IMR-90 (cell line): ENCODE data around the gene TBC1D23. TPM values are rescaled to one million over a fixed set of nuclear protein-coding genes. Genes with fewer than 3 reads are reported as not detected.

Experiments
- ATAC-seq: fragments of 200-7000 bp; cut with Tn5 transposase; 2 replicates; pipeline ENCODE4 v1.9.1; 2020; ENCODE audit warnings: low read depth, mild to moderate bottlenecking, moderate library complexity
- BruUV-seq: library from RNA; stranded (reverse); fragments of 400-500 nt; replicated peaks from 2 replicates; lab custom pipeline; 2021; lab: Mats Ljungman, UMichigan
- CTCF ChIA-PET: fragments of 300-600 bp; formaldehyde crosslinking; extraction: SDS; loops from one replicate; lab custom pipeline; 2021; ENCODE audit warnings: antibody characterized with exemption; lab: Yijun Ruan, JAX
- POLR2A ChIA-PET: fragments of 300-600 bp; sonication (Branson Sonifier 250); formaldehyde crosslinking; loops from one replicate; lab custom pipeline; 2022; ENCODE audit warnings: antibody characterized with exemption; ENCODE audit not compliant: unreplicated experiment; lab: Charles Lee
- DNase-seq: peaks from one replicate; pipeline ENCODE4 v3.0.0; 2013
- H2AFZ ChIP-seq: replicated peaks from 2 replicates; pipeline ENCODE3; 2013; ENCODE audit warnings: low read length, mild to moderate bottlenecking; ENCODE audit not compliant: poor library complexity
- H2AK5ac ChIP-seq: 2 replicates; pipeline ENCODE4 v1.6.1; 2013; ENCODE audit warnings: low read depth, low read length, inconsistent platforms
- H2AK9ac ChIP-seq: replicated peaks from 2 replicates; pipeline ENCODE3; 2013; ENCODE audit warnings: mild to moderate bottlenecking, low read depth, low read length, moderate library complexity; ENCODE audit not compliant: poor library complexity
- H2BK120ac ChIP-seq: 2 replicates; pipeline ENCODE4 v1.6.1; 2013; ENCODE audit warnings: low read depth, low read length, inconsistent platforms
- H2BK15ac ChIP-seq: 3 replicates; pipeline ENCODE4 v1.6.1; 2013; ENCODE audit warnings: low read depth, low read length, inconsistent platforms
- H2BK20ac ChIP-seq: 2 replicates; pipeline ENCODE4 v1.6.1; 2013; ENCODE audit warnings: low read depth, mild to moderate bottlenecking, inconsistent platforms, low read length, moderate library complexity
- H2BK5ac ChIP-seq: 2 replicates; pipeline ENCODE4 v1.6.1; 2013; ENCODE audit warnings: mild to moderate bottlenecking, low read depth, low read length, inconsistent platforms; ENCODE audit not compliant: poor library complexity, severe bottlenecking
- H3K14ac ChIP-seq: replicated peaks from 2 replicates; pipeline ENCODE4 v1.6.1; 2013; ENCODE audit warnings: low read depth, low read length, inconsistent platforms
- H3K18ac ChIP-seq: 2 replicates; pipeline ENCODE4 v1.6.1; 2013; ENCODE audit warnings: low read depth, low read length, control low read depth
- H3K23ac ChIP-seq: 2 replicates; pipeline ENCODE4 v1.6.1; 2013; ENCODE audit warnings: low read depth, low read length, inconsistent platforms
- H3K27ac ChIP-seq: 2 replicates; pipeline ENCODE4 v1.5.1; 2013; ENCODE audit warnings: mild to moderate bottlenecking, control low read depth, low read length; ENCODE audit not compliant: insufficient read depth
- H3K27me3 ChIP-seq: 2 replicates; pipeline ENCODE4 v1.6.1; 2013; ENCODE audit warnings: low read length; ENCODE audit not compliant: control insufficient read depth, insufficient read depth
- H3K36me3 ChIP-seq: 2 replicates; pipeline ENCODE4 v1.6.1; 2013; ENCODE audit warnings: low read length, mixed read lengths; ENCODE audit not compliant: control insufficient read depth, insufficient read depth
- H3K4ac ChIP-seq: 2 replicates; pipeline ENCODE4 v1.6.1; 2013; ENCODE audit warnings: low read depth, low read length, inconsistent platforms
- H3K4me1 ChIP-seq: 2 replicates; pipeline ENCODE4 v1.6.1; 2013; ENCODE audit warnings: low read length, mixed read lengths; ENCODE audit not compliant: control insufficient read depth, insufficient read depth
- H3K4me2 ChIP-seq: 2 replicates; pipeline ENCODE4 v1.6.1; 2013; ENCODE audit warnings: low read depth, mild to moderate bottlenecking, control low read depth, low read length, moderate library complexity
- H3K4me3 ChIP-seq: 2 replicates; pipeline ENCODE4 v1.5.1; 2013; ENCODE audit warnings: low read depth, mild to moderate bottlenecking, control low read depth, low read length, moderate library complexity; ENCODE audit not compliant: insufficient read depth
- H3K56ac ChIP-seq: 2 replicates; pipeline ENCODE4 v1.6.1; 2013; ENCODE audit warnings: low read length, inconsistent platforms; ENCODE audit not compliant: insufficient read depth; ENCODE audit errors: extremely low read depth
- H3K79me1 ChIP-seq, 2 experiments: 2 replicates each; pipeline ENCODE4 v1.6.1; 2013; ENCODE audit warnings: low read length in 2 of 2, inconsistent platforms in 1 of 2, low read depth in 1 of 2
- H3K9ac ChIP-seq: 2 replicates; pipeline ENCODE4 v1.6.1; 2013; ENCODE audit warnings: low read depth, low read length, control low read depth
- H3K9me1 ChIP-seq: 2 replicates; pipeline ENCODE4 v1.6.1; 2013; ENCODE audit warnings: low read length, inconsistent platforms; ENCODE audit not compliant: insufficient read depth
- H3K9me3 ChIP-seq: 2 replicates; pipeline ENCODE4 v1.6.1; 2013; ENCODE audit warnings: low read length; ENCODE audit not compliant: control insufficient read depth, insufficient read depth
- H4K20me1 ChIP-seq: 2 replicates; pipeline ENCODE4 v1.6.1; 2013; ENCODE audit warnings: low read length, inconsistent platforms; ENCODE audit not compliant: insufficient read depth
- H4K5ac ChIP-seq: 2 replicates; pipeline ENCODE4 v1.6.1; 2013; ENCODE audit warnings: mild to moderate bottlenecking, low read depth, low read length, control low read depth
- H4K8ac ChIP-seq, 2 experiments: 2 replicates each; pipeline ENCODE4 v1.6.1; 2013; ENCODE audit warnings: low read depth in 2 of 2, low read length in 2 of 2, control low read depth in 1 of 2, inconsistent platforms in 1 of 2
- H4K91ac ChIP-seq: 2 replicates; pipeline ENCODE4 v1.6.1; 2013; ENCODE audit warnings: low read depth, low read length, inconsistent platforms; ENCODE audit not compliant: insufficient read depth
- BHLHE40 ChIP-seq: fragments of 150-350 bp; IDR thresholded peaks from 2 replicates; pipeline ENCODE4 v1.6.1; 2016; ENCODE audit warnings: mild to moderate bottlenecking, low read depth, low read length
- CEBPB ChIP-seq: IDR thresholded peaks from 2 replicates; pipeline ENCODE4 v1.6.1; 2012; ENCODE audit warnings: low read depth, low read length, improper control_type of control experiment
- CHD1 ChIP-seq: IDR thresholded peaks from 2 replicates; pipeline ENCODE4 v1.6.1; 2012; ENCODE audit warnings: low read depth, low read length, improper control_type of control experiment
- FOS ChIP-seq: fragments of 150-350 bp; IDR thresholded peaks from 2 replicates; pipeline ENCODE4 v1.6.1; 2016; ENCODE audit warnings: low read depth, low read length
- MAFK ChIP-seq: IDR thresholded peaks from 2 replicates; pipeline ENCODE4 v1.6.1; 2012; ENCODE audit warnings: low read depth, low read length, improper control_type of control experiment
- MAZ ChIP-seq: IDR thresholded peaks from 2 replicates; pipeline ENCODE4 v1.6.1; 2012; ENCODE audit warnings: low read depth, mild to moderate bottlenecking, low read length, improper control_type of control experiment, moderate library complexity, borderline replicate concordance
- POLR2A ChIP-seq: IDR thresholded peaks from 2 replicates; pipeline ENCODE4 v1.6.1; 2012; ENCODE audit warnings: mild to moderate bottlenecking, low read depth, low read length
- RFX5 ChIP-seq: IDR thresholded peaks from 2 replicates; pipeline ENCODE4 v1.8.0; 2012; ENCODE audit warnings: low read depth, mild to moderate bottlenecking, low read length, moderate library complexity
- USF2 ChIP-seq: fragments of 150-350 bp; IDR thresholded peaks from 2 replicates; pipeline ENCODE4 v1.6.1; 2017; ENCODE audit warnings: mild to moderate bottlenecking, antibody characterized with exemption, low read length, low read depth
- WGBS, 2 experiments: methylation state at CpG; one replicate each; pipeline versions ENCODE4 v1.1.5 to v1.1.7; 2013; ENCODE audit warnings: missing lambda C conversion rate in 2 of 2; ENCODE audit not compliant: insufficient read length in 1 of 2; ENCODE audit errors: extremely low coverage in 2 of 2; 5-methylcytosine and 5-hydroxymethylcytosine counted together
- dilution Hi-C: fragments of 300-500 bp; cut with HindIII; formaldehyde crosslinking; loops from one replicate; pipeline ENCODE4 v1.14.3; 2018; ENCODE audit warnings: low sequenced_read_pairs; ENCODE audit not compliant: unreplicated experiment
- in situ Hi-C: fragments of 300-500 bp; cut with MboI; formaldehyde crosslinking; loops from 3 replicates; pipeline ENCODE4 v1.14.3; 2019; ENCODE audit warnings: low sequenced_read_pairs, inconsistent platforms, mixed read lengths
- intact Hi-C: fragments of 100-400 bp; cut with micrococcal nuclease; formaldehyde crosslinking; loops from 2 replicates; pipeline ENCODE4 v1.10.0; 2022
- polyA plus RNA-seq, 3 experiments: library from polyadenylated mRNA; depleted of rRNA; stranded (reverse); fragments of >200 nt; gene quantifications; 2 replicates each; pipeline ENCODE4 v1.2.3, GENCODE V29; 2012; ENCODE audit warnings: low replicate concordance in 1 of 3
- total RNA-seq: library from RNA; depleted of rRNA; stranded (reverse); fragments of >200 nt; gene quantifications from 2 replicates; pipeline ENCODE4 v1.2.3, GENCODE V29; 2012

Gene TBC1D23
- total and polyA plus RNA-seq, 2 of the 4 experiments (the other 2 are of a cell fraction) = 21.2 to 67.0 TPM

DNA sequence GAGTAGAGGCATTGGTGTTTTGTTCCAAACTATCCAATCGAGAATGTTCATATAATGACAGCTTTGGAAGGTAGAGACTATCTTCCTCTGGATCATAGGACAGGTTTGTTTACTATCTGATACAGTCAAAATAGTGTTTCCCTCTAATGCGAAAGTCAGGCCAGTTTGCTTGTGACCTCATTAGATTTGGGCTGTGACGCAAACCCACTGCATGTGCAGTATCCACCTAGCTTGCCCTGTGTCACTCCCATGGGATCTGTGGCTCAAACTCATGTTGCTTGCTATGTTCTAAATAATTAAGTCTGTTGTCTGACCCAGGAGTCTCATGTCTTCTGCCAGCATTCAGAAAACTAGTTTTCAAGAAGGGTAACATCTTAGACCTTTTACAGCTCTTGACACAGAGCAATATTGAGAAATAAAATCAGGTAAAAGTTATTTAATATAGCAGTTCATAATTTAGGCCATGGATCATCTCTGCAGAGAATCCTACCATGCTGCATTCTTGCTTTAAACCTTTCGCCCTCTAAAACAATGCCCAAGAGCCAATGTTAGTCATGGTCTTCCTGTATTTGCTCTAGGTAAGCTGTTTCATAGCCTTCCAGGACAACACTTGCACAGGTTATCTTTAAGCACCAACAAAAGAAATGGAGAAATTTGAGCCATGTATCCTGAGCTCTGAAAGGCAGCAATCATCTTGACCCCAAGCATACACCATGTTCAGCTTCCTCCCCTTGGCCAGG, 100.1 kb downstream of the TBC1D23 start (continued):
- TF ChIP-seq USF2 = no peak

GRCh38 chr3:100361897-100362296, 101.1 kb downstream of the TBC1D23 start:
- Histone ChIP-seq H3K9me1 (0 out of 2 replicates have a peak, but pooled peaks cover 2% of the 10 kb centered on the region), H3K4ac (no peak overlapping the region), H2BK15ac (no peak overlapping the region), H2BK20ac (no peak overlapping the region), H3K18ac (no peak overlapping the region), H3K4me3 (no peak overlapping the region), H3K4me2 (no peak overlapping the region), H3K27ac (no peak overlapping the region), H2BK120ac (no peak overlapping the region), H4K8ac (no peak overlapping the region), H4K91ac (no peak overlapping the region), H3K56ac (no peak overlapping the region), H3K23ac (no peak overlapping the region), H4K5ac (no peak overlapping the region), H3K79me1 (no peaks in the 10 kb centered on the region; a peak in 1 of 4 replicates), H2BK5ac (no peak overlapping the region), H3K9me3 (peaks cover 4% of the 10 kb centered on the region), H3K27me3 (no peaks in the 10 kb centered on the region), H3K9ac (no peak overlapping the region), H2AFZ (no peak overlapping the region), H2AK5ac (no peak overlapping the region), H2AK9ac (no peak overlapping the region), H3K36me3 (peaks cover 28% of the 10 kb centered on the region), H3K14ac (no peak overlapping the region), H3K4me1 (no peaks in the 10 kb centered on the region), H4K20me1 (no peaks in the 10 kb centered on the region)
- ChIA-PET CTCF (no interaction called here), POLR2A (no interaction called here)
- no TSS peak for BruUV-seq
- ATAC-seq = no peak
- DNase-seq = no peak
- dilution Hi-C loops = no loop called here
- no peak for TF ChIP-seq USF2
- TF ChIP-seq POLR2A = no peak
- no peak for TF ChIP-seq MAFK
- TF ChIP-seq MAZ = no peak
- TF ChIP-seq RFX5 = no peak
- TF ChIP-seq FOS = no peak
- no peak for TF ChIP-seq CEBPB
- no peak for TF ChIP-seq BHLHE40
- TF ChIP-seq CHD1 = no peak
- in situ Hi-C loops = no loop called here
- intact Hi-C loops = no loop called here
- 100% methylated on average over 1 of the region's 1 CpG; no CpG with 5 or more reads in 1 of the 2 experiments for WGBS, 2 experiments
